Measurements from ENCODE around the gene GPX1.
"Not testable (repeated sequence)": the region's sequence is repeated elsewhere in the genome, so short reads cannot be mapped to it uniquely, and the experiment has no call there.

Gene GPX1

DNA sequence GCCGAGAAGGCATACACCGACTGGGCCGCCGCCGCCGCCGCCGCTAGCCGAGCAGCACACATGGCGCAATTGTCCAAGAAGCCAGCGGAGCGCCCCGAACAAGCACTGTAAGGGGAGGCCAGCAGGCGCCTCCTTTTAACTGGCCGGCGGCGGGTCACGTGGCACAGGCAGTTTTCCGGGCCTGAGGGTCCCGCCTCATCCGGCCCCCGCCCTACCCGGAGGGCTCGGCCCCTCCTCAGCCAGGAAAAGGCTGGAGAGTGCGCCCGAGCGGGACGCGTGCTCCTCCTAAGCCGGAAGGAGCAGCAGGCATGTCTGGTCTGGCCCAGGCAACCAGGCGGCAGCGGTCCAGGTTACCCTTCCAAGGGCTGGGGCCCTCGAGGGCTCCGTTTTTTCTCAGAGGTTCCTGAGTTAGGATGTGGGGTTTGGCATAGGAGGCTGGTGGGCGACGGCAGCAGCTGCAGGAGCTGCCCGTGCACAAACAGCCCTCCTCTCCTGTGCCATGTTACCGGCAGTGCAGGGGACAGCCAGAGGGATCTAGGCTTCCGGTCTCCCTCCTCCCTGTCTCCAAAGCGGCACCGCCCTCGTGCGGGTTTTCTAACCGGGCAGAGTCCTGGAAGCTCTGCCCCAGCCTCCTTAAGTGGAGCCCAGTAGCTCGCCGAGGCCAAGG, at the start of gene GPX1:
GPX1 (minus strand) TSS at position 137 of the 667 bp plus-strand sequence; CDS start at position 62, 75 bp downstream.
- H3K4me3 ChIP-seq (ENCODE audit: low read depth, low read length), result peak within 1 kb of the TSS; percentile 65
- TF ChIP-seq, protein P1, sequence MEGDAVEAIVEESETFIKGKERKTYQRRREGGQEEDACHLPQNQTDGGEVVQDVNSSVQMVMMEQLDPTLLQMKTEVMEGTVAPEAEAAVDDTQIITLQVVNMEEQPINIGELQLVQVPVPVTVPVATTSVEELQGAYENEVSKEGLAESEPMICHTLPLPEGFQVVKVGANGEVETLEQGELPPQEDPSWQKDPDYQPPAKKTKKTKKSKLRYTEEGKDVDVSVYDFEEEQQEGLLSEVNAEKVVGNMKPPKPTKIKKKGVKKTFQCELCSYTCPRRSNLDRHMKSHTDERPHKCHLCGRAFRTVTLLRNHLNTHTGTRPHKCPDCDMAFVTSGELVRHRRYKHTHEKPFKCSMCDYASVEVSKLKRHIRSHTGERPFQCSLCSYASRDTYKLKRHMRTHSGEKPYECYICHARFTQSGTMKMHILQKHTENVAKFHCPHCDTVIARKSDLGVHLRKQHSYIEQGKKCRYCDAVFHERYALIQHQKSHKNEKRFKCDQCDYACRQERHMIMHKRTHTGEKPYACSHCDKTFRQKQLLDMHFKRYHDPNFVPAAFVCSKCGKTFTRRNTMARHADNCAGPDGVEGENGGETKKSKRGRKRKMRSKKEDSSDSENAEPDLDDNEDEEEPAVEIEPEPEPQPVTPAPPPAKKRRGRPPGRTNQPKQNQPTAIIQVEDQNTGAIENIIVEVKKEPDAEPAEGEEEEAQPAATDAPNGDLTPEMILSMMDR (IDR thresholded peaks at IDR 0.05; ENCODE audit: borderline replicate concordance, insufficient read depth, low read depth, low read length), result no peak

DNA sequence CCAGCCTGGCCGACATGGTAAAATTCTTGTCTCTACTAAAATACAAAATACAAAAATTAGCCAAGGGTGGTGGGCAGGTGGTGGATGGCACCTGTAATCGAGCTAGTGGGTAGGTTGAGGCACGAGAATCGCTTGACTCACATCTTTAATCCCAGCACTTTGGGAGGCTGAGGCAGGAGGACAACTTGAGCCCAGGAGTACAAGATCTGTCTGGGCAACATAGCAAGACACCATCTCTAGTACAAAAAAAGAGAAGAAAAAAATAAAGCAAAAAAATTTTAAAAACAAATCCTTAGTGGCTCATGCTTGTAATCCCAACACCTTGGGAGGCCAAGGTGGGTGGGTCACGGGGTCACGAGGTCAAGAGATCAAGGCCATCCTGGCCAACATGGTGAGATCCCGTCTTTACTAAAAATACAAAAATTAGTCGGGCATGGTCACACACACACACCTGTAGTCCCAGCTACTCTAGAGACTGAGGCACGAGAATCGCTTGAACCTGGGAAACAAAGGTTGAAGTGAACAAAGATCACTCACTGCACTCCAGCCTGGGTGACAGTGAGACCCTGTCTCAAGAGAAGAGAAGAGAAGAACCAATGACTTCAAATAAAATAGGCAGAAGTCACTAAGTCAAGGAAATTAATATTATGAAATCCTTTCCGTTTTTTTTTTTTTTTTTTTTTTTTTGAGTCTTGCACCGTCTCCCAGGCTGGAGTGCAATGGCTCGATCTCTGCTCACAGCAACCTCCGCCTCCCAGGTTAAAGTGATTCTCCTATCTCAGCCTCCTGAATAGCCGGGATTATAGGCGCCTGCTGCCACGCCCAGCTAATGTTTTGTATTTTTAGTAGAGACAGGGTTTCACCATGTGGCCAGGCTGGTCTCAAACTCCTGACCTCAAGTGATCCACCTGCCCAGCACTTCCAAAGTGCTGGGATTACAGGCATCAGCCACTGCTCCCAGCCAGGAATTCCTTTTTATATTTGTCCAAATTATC, 48.7 kb upstream of the GPX1 start:
- TF ChIP-seq, protein P1 (IDR thresholded peaks at IDR 0.05; ENCODE audit: borderline replicate concordance, insufficient read depth, low read depth, low read length), result no peak
- H3K4me3 ChIP-seq (ENCODE audit: low read depth, low read length), result no peak overlapping the region

DNA sequence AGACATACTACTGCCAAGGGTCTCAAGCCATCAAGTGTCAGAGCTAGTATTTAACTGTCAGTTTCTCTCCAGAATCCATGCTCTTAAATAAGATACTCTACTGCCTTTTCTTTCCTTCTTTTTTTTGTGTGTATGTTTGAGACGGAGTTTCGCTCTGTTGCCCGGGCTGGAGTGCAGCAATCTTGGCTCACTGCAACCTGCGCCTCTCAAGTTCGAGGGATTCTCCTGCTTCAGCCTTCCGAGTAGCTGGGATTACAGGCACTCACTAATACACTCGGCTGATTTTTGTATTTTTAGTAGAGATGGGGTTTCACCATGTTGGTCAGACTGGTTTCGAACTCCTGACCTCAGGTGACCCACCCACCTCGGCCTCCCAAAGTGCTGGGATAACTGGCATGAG, 47.4 kb upstream of the GPX1 start:
- H3K4me3 ChIP-seq (ENCODE audit: low read depth, low read length), result not testable (repeated sequence)

DNA sequence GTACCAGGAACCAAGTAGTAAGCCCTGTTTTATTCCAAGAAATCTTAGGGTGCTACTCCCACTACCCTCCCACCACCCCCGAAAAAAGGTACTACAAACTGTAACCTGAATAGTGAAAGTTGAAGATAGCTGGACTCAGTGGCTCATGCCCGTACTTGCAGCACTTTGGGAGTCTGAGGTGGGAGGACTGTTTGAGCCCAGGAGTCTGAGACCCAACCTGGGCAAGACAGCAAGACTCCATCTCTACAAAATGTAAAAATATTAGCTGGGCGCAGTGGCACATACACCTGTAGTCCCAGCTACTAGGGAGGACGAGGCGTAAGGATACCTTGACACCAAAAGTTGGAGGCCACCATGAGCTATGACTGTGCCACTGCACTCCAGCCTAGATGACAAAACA, 45.7 kb upstream of the GPX1 start:
- no peak overlapping the region for H3K4me3 ChIP-seq (ENCODE audit: low read depth, low read length)
- TF ChIP-seq, protein P1 (IDR thresholded peaks at IDR 0.05; ENCODE audit: borderline replicate concordance, insufficient read depth, low read depth, low read length), result no peak

DNA sequence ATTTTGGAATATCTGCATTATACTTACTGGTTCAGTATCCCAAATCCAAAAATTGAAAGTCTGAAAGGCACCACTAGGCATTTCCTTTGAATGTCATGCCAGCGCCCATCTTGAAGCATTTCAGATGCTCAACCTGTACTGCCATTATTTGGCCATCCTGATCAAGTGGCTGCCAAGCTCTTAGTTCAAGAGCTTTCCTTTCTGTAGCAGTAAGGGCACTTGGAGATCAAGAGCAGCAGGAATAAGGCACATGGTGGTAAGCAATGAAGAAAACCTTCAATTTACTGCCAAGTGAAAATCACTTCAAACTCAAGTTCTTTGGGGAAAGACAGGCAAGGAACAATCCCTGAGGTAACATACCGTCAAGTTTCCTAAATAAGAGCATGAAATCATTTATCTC, 43.6 kb upstream of the GPX1 start:
- no peak overlapping the region for H3K4me3 ChIP-seq (ENCODE audit: low read depth, low read length)
- TF ChIP-seq, protein P1 (IDR thresholded peaks at IDR 0.05; ENCODE audit: borderline replicate concordance, insufficient read depth, low read depth, low read length), result no peak

DNA sequence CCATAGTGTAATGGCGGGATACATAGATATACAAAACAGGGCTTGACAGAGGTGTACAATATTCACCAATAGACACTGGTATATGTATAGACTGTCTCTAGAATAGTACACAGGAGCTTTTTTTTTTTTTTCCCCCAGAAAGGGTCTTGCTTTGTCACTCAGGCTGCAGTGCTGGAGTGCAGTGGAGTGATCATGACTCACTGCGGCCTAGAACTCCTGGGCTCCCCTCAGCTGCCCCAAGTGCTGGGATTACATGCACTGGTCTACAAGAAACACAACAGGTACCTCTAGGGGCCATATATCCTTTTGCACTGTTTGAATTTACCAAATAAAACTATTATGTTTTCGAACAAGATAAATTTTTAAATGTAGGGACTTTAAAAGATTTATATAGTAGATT, 41.3 kb upstream of the GPX1 start:
- TF ChIP-seq, protein P1 (IDR thresholded peaks at IDR 0.05; ENCODE audit: borderline replicate concordance, insufficient read depth, low read depth, low read length), result no peak
- H3K4me3 ChIP-seq (ENCODE audit: low read depth, low read length), result no peak overlapping the region

DNA sequence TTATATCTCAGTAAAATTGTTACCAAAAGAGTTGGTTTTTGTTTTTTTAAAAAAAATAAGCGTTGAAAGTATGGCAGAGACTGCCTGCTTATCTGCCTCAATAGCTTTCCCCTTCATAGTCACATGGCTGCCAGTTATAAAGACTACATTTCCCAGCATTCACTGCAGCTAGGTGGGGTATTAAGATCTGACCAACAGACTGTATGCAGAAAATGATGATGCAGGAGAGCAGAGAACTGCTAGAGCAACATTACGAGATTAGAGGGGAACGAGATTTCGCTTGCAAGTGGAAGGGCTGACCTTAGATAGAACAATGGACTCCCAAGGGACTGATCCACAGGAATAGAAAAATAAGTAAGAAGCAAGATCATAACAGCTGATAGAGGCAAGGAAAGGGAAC, 39.3 kb upstream of the GPX1 start:
- no peak overlapping the region for H3K4me3 ChIP-seq (ENCODE audit: low read depth, low read length)
- TF ChIP-seq, protein P1 (IDR thresholded peaks at IDR 0.05; ENCODE audit: borderline replicate concordance, insufficient read depth, low read depth, low read length), result no peak

DNA sequence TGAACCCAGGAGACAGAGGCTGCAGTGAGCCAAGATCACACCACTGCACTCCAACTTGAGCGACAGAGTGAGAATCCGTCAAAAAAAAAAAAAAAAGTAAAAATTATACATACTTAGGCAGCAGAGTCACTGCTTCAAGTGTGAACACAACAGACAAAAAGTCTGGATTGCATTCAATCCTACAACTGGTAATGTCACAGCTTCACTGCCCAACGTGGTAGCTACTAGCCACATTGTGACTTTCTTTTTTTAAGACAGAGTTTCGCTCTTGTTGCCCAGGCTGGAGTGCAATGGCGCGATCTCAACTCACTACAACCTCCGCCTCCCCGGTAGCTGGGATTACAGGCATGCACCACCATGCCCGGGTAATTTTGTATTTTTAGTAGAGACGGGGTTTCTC, 33.2 kb upstream of the GPX1 start:
- H3K4me3 ChIP-seq (ENCODE audit: low read depth, low read length), result not testable (repeated sequence)

All from GM12875 (cell line).